HepG2 (cell line): ENCODE measurements around the gene ABI3. TPM values are rescaled to one million over a fixed set of nuclear protein-coding genes. Genes with fewer than 3 reads are reported as not detected.

Experiments
- ADNP ChIP-seq: sonication (generic); formaldehyde crosslinking; IDR thresholded peaks from 2 replicates; pipeline ENCODE4 v1.4.0; 2020; ENCODE audit warnings: missing genetic modification reagents
- AHDC1 ChIP-seq: sonication (generic); formaldehyde crosslinking; IDR thresholded peaks from 2 replicates; pipeline ENCODE4 v1.5.1; 2020; ENCODE audit warnings: mild to moderate bottlenecking, missing genetic modification reagents, borderline replicate concordance
- ATRX ChIP-seq: sonication (generic); formaldehyde crosslinking; IDR thresholded peaks from 2 replicates; pipeline ENCODE4 v1.4.0; 2020; ENCODE audit warnings: missing genetic modification reagents, borderline replicate concordance
- EEA1 ChIP-seq: sonication (generic); formaldehyde crosslinking; IDR thresholded peaks from 2 replicates; pipeline ENCODE4 v1.5.1; 2020; ENCODE audit warnings: mild to moderate bottlenecking, missing genetic modification reagents, borderline replicate concordance
- FOXK2 ChIP-seq: fragments of 450-650 bp; IDR thresholded peaks from 2 replicates; pipeline ENCODE4 v1.6.1; 2016
- KAT8 ChIP-seq: IDR thresholded peaks from 2 replicates; pipeline ENCODE4 v1.6.1; 2016; ENCODE audit warnings: missing genetic modification reagents, missing compliant biosample characterization
- KLF11 ChIP-seq: IDR thresholded peaks from 2 replicates; pipeline ENCODE4 v1.6.1; 2016; ENCODE audit warnings: missing compliant biosample characterization
- POLR2AphosphoS5 ChIP-seq: IDR thresholded peaks from 2 replicates; pipeline ENCODE4 v1.6.1; 2012; ENCODE audit warnings: low read depth, low read length
- SMARCE1 ChIP-seq: fragments of 450-650 bp; IDR thresholded peaks from 2 replicates; pipeline ENCODE4 v1.6.1; 2017; ENCODE audit warnings: borderline replicate concordance
- TBP ChIP-seq: sonication (generic); formaldehyde crosslinking; IDR thresholded peaks from 2 replicates; pipeline ENCODE4 v1.5.0; 2020; ENCODE audit warnings: missing genetic modification reagents
- ZBTB2 ChIP-seq: sonication (generic); formaldehyde crosslinking; IDR thresholded peaks from 2 replicates; pipeline ENCODE4 v1.8.0; 2022; ENCODE audit warnings: low read depth, missing genetic modification reagents
- ZBTB4 ChIP-seq: sonication (generic); formaldehyde crosslinking; IDR thresholded peaks from 2 replicates; pipeline ENCODE4 v1.4.0; 2020; ENCODE audit warnings: missing genetic modification reagents, mild to moderate bottlenecking, borderline replicate concordance
- ZNF33A ChIP-seq: sonication (generic); formaldehyde crosslinking; IDR thresholded peaks from 2 replicates; pipeline ENCODE4 v1.5.1; 2020; ENCODE audit warnings: missing genetic modification reagents, mild to moderate bottlenecking, moderate library complexity, borderline replicate concordance
- ZNF564 ChIP-seq: sonication (generic); formaldehyde crosslinking; IDR thresholded peaks from 2 replicates; pipeline ENCODE4 v1.8.1; 2023; ENCODE audit warnings: mild to moderate bottlenecking, missing genetic modification reagents
- ZNF710 ChIP-seq: sonication (generic); formaldehyde crosslinking; IDR thresholded peaks from 2 replicates; pipeline ENCODE4 v1.5.0; 2020; ENCODE audit warnings: mild to moderate bottlenecking, missing genetic modification reagents, borderline replicate concordance
- ZNF790 ChIP-seq: sonication (generic); formaldehyde crosslinking; IDR thresholded peaks from 2 replicates; pipeline ENCODE4 v1.8.0; 2022; ENCODE audit warnings: missing genetic modification reagents, mild to moderate bottlenecking, borderline replicate concordance
- polyA plus RNA-seq, 8 experiments: library from polyadenylated mRNA; depleted of rRNA in 3 of 8; stranded (reverse) in 7 of 8; unstranded in 1 of 8; fragments of >200 nt; fragmentation: Illumina TruSeq in 4 of 8; extraction: Trizol in 4 of 8; gene quantifications; 2 replicates each; pipeline versions ENCODE4 v1.2.1 to v1.2.3, GENCODE V29; 2011 to 2016; ENCODE audit warnings: low read depth in 4 of 8, missing spikeins in 1 of 8, mixed read lengths in 1 of 8; ENCODE audit not compliant: insufficient read depth in 1 of 8
- total RNA-seq, 5 experiments: library from RNA; depleted of rRNA; stranded (reverse); fragments of >200 nt; fragmentation: Illumina TruSeq; extraction: Trizol; gene quantifications; 2 replicates each; pipeline ENCODE4 v1.2.3, GENCODE V29; 2016; ENCODE audit warnings: low read depth in 1 of 5

ABI3 gene
- total and polyA plus RNA-seq, 2 of the 13 experiments (the other 11 are each of a cell fraction or from before 2014, with no cell fraction given), result not detected

- TF ChIP-seq ZNF33A (CRISPR knock-in tag) (no peak; the same call in 1 of the 2 replicates), ZNF710 (CRISPR knock-in tag) (peak; percentile 40; the same call in 1 of the 2 replicates), TBP (peak; percentile 49; the same call in 1 of the 2 replicates), ZBTB4 (peak; percentile 58; the same call in 1 of the 2 replicates), KAT8 (peak; percentile 79), SMARCE1 (no peak), ZNF790 (CRISPR knock-in tag) (peak; percentile 85; the same call in 1 of the 2 replicates), EEA1 (CRISPR knock-in tag) (peak; percentile 29; the same call in 1 of the 2 replicates), ATRX (0 out of 2 replicates have a peak, but pooled peaks have one; percentile 33), POLR2AphosphoS5 (no peak), AHDC1 (CRISPR knock-in tag) (peak; percentile 35), ZNF564 (CRISPR knock-in tag) (no peak), FOXK2 (no peak), ADNP (CRISPR knock-in tag) (peak; percentile 73), ZBTB2 (0 out of 2 replicates have a peak, but pooled peaks have one; percentile 51), KLF11 (CRISPR knock-in tag) (peak; percentile 89)
These were observed 18.4 kb upstream of the ABI3 start (continued) for GRCh38 chr17:49191917-49192741.
